ENCODE data around the gene HSPBAP1.
"Not testable (repeated sequence)": the region's sequence is repeated elsewhere in the genome, so short reads cannot be mapped to it uniquely, and the experiment has no call there.

HSPBAP1 gene

DNA sequence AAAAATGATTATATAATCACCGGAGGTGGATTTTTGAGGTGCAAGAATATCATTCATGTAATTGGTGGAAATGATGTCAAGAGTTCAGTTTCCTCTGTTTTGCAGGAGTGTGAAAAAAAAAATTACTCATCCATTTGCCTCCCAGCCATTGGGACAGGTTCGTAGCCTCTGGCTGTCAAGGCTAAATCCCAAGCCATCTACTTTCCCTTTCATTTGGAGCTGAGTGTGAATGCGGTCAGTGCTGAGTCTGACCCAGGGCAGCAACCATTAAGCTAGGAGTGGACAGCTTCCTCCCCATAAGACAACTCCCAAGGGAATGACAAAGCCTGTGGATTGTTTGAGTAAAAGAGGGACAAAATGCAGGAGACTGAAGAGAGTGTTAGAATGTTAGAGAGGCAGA is 79.4 kb downstream of the HSPBAP1 start:
- H3F3A ChIP-seq (ENCODE audit: insufficient read depth): no peaks in the 10 kb centered on the region
- H3K36me3 ChIP-seq (ENCODE audit: low read length): no peaks in the 10 kb centered on the region
- no peaks in the 10 kb centered on the region for H3K27me3 ChIP-seq (ENCODE audit: low read length)
- no peak for TF ChIP-seq EZH2phosphoT487 (conservative IDR thresholded peaks at IDR 0.05; ENCODE audit: low read length)
- TF ChIP-seq, protein P1, sequence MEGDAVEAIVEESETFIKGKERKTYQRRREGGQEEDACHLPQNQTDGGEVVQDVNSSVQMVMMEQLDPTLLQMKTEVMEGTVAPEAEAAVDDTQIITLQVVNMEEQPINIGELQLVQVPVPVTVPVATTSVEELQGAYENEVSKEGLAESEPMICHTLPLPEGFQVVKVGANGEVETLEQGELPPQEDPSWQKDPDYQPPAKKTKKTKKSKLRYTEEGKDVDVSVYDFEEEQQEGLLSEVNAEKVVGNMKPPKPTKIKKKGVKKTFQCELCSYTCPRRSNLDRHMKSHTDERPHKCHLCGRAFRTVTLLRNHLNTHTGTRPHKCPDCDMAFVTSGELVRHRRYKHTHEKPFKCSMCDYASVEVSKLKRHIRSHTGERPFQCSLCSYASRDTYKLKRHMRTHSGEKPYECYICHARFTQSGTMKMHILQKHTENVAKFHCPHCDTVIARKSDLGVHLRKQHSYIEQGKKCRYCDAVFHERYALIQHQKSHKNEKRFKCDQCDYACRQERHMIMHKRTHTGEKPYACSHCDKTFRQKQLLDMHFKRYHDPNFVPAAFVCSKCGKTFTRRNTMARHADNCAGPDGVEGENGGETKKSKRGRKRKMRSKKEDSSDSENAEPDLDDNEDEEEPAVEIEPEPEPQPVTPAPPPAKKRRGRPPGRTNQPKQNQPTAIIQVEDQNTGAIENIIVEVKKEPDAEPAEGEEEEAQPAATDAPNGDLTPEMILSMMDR (IDR thresholded peaks at IDR 0.05; ENCODE audit: insufficient read depth, low read length, poor library complexity, severe bottlenecking): no peak
- H4K20me1 ChIP-seq (ENCODE audit: low read depth, low read length): no peaks in the 10 kb centered on the region
- H3K79me2 ChIP-seq (ENCODE audit: insufficient read depth, low read length): no peaks in the 10 kb centered on the region
- no peak overlapping the region for H2AFZ ChIP-seq (ENCODE audit: low read depth, low read length, severe bottlenecking)
- H3K4me2 ChIP-seq (ENCODE audit: low read depth, low read length, poor library complexity, severe bottlenecking): no peak overlapping the region
- no peaks in the 10 kb centered on the region for H3K9me3 ChIP-seq (ENCODE audit: insufficient read depth, low read length)
- no peak overlapping the region for H3K9ac ChIP-seq (ENCODE audit: low read length)
- H3K4me3 ChIP-seq (ENCODE audit: insufficient read depth, low read length, poor library complexity, severe bottlenecking): no peak overlapping the region
- H3K27ac ChIP-seq (ENCODE audit: low read depth, low read length): no peak overlapping the region
- no peaks in the 10 kb centered on the region for H3K9me2 ChIP-seq (replicated peaks; ENCODE audit: insufficient read depth, low read length)

DNA sequence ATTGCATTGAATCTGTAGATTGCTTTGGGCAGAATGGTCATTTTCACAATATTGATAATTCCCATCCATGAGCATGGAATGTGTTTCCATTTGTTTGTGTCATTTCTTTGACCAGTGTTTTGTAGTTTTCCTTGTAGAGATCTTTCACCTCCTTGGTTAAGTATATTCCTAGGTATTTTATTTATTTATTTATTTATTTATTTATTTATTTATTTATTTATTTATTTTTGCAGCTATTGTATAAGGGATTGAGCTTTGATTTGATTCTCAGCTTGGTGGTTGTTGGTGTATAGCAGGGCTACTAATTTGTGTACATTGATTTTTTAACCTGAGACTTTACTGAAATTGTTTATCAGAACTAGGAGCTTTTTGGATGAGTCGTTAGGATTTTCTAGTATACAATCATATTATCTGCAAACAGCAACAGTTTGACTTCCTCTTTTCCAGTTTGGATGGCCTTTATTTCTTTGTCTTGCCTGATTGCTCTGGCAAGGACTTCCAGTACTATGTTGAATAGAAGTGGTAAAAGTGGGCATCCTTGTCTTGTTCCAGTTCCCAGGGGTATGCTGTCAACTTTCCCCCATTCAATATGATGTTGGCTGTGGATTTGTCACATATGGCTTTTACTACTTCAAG is 82.9 kb downstream of the HSPBAP1 start:
- not testable (repeated sequence) for H3K9ac ChIP-seq (ENCODE audit: low read length); H3K9me3 ChIP-seq (ENCODE audit: insufficient read depth, low read length); H3K79me2 ChIP-seq (ENCODE audit: insufficient read depth, low read length)

DNA sequence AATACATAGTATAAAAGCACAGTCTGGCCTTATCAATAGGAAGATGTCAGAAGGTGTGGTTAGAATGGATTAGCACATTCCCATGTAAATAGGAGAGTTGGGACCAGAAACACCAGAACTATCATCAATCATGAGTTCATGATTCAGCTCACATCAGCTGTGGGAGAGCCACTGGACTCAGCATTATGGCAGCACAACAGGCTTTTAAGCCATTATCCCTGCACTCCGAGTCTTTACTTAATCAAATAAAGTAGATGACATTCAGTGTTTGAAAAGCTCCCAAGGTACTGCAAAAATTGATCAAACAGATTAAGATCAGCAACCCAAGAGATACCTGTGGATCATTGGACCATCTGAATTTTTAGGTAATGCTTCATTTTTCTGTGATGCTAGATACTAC is 88.3 kb downstream of the HSPBAP1 start:
- no peak overlapping the region for H3K4me2 ChIP-seq (ENCODE audit: low read depth, low read length, poor library complexity, severe bottlenecking)
- H3K27me3 ChIP-seq (ENCODE audit: low read length): no peaks in the 10 kb centered on the region
- H3K36me3 ChIP-seq (ENCODE audit: low read length): no peaks in the 10 kb centered on the region
- no peaks in the 10 kb centered on the region for H3F3A ChIP-seq (ENCODE audit: insufficient read depth)
- H4K20me1 ChIP-seq (ENCODE audit: low read depth, low read length): no peaks in the 10 kb centered on the region
- H3K79me2 ChIP-seq (ENCODE audit: insufficient read depth, low read length): no peaks in the 10 kb centered on the region
- H3K9me2 ChIP-seq (replicated peaks; ENCODE audit: insufficient read depth, low read length): no peaks in the 10 kb centered on the region
- no peak for TF ChIP-seq EZH2phosphoT487 (conservative IDR thresholded peaks at IDR 0.05; ENCODE audit: low read length)
- TF ChIP-seq, protein P1 (IDR thresholded peaks at IDR 0.05; ENCODE audit: insufficient read depth, low read length, poor library complexity, severe bottlenecking): no peak
- H2AFZ ChIP-seq (ENCODE audit: low read depth, low read length, severe bottlenecking): no peak overlapping the region
- H3K9me3 ChIP-seq (ENCODE audit: insufficient read depth, low read length): no peaks in the 10 kb centered on the region
- H3K27ac ChIP-seq (ENCODE audit: low read depth, low read length): no peak overlapping the region
- H3K9ac ChIP-seq (ENCODE audit: low read length): no peak overlapping the region
- H3K4me3 ChIP-seq (ENCODE audit: insufficient read depth, low read length, poor library complexity, severe bottlenecking): no peak overlapping the region

More for the DNA sequence above, 82.9 kb downstream of the HSPBAP1 start:
- H3K4me2 ChIP-seq (ENCODE audit: low read depth, low read length, poor library complexity, severe bottlenecking); H3K9me2 ChIP-seq (replicated peaks; ENCODE audit: insufficient read depth, low read length); H3K27me3 ChIP-seq (ENCODE audit: low read length); H3K4me3 ChIP-seq (ENCODE audit: insufficient read depth, low read length, poor library complexity, severe bottlenecking); H3F3A ChIP-seq (ENCODE audit: insufficient read depth); H3K27ac ChIP-seq (ENCODE audit: low read depth, low read length); H3K36me3 ChIP-seq (ENCODE audit: low read length); H4K20me1 ChIP-seq (ENCODE audit: low read depth, low read length); H2AFZ ChIP-seq (ENCODE audit: low read depth, low read length, severe bottlenecking): not testable (repeated sequence)

DNA sequence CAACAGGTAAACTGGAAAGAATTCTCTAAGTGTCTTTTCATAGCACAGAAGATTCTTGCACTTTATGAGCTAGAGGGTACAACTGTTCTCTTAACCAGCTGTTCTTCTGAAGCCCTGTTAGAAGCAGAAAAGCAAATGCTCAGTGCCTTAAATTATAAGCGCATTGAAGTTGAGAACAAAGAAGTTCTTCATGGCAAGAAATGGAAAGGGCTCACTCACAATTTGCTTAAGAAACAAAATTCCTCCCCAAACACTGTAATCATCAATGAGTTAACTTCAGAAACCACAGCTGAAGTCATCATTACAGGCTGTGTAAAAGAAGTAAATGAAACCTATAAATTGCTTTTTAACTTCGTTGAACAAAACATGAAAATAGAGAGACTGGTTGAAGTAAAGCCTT is 93.4 kb downstream of the HSPBAP1 start:
- Histone ChIP-seq H3K27ac (ENCODE audit: low read depth, low read length) (no peak overlapping the region), H3K36me3 (ENCODE audit: low read length) (no peaks in the 10 kb centered on the region), H2AFZ (ENCODE audit: low read depth, low read length, severe bottlenecking) (no peak overlapping the region), H3K27me3 (ENCODE audit: low read length) (no peaks in the 10 kb centered on the region), H3K9ac (ENCODE audit: low read length) (no peak overlapping the region), H4K20me1 (ENCODE audit: low read depth, low read length) (no peaks in the 10 kb centered on the region), H3K4me3 (ENCODE audit: insufficient read depth, low read length, poor library complexity, severe bottlenecking) (no peak overlapping the region), H3K79me2 (ENCODE audit: insufficient read depth, low read length) (no peaks in the 10 kb centered on the region), H3F3A (ENCODE audit: insufficient read depth) (no peaks in the 10 kb centered on the region), H3K9me3 (ENCODE audit: insufficient read depth, low read length) (no peaks in the 10 kb centered on the region), H3K9me2 (replicated peaks; ENCODE audit: insufficient read depth, low read length) (no peaks in the 10 kb centered on the region), H3K4me2 (ENCODE audit: low read depth, low read length, poor library complexity, severe bottlenecking) (no peak overlapping the region)
- TF ChIP-seq, protein P1 (IDR thresholded peaks at IDR 0.05; ENCODE audit: insufficient read depth, low read length, poor library complexity, severe bottlenecking): no peak
- no peak for TF ChIP-seq EZH2phosphoT487 (conservative IDR thresholded peaks at IDR 0.05; ENCODE audit: low read length)
